ENCODE measurements around the gene COL18A1.
A peak's percentile ranks its signal among the peaks of the same experiment; 100 is the strongest.

COL18A1 gene

GRCh38 chr21:45537746-45538291, 132.9 kb downstream of the COL18A1 start:
- no peak for DNase-seq

DNA sequence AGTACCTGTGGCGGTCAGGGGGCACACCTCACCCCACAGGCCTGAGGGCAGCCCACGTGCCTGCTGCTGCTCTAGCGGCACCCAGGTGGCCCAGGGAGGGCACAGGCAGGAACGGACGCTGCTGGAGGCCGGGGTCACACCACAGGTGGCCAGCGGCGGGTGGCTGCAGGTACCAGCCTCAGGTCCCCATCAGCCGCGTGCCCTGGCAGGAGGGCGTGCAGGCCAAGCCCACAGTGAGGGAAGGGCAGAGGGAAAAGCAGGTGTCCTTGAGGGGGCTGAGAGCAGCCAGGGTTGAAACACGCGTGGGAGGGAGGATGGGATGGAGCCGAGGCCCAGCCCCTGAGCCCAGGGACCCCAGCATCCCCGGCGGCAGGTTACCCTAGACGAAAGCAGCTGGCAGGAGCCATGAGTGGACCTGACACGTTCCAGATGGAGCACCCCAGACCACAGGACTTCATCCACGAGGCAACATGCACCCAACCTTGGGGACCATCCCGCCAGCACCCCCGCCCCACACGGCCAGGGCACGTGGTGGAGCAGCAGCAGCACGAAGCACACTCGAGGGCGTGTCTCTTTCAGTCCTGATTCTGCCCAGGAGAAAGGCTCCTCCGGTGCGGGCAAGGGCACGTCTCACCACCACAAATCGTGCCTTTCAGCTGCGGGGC, 133.5 kb downstream of the COL18A1 start:
- no peak for DNase-seq

GRCh38 chr21:45539046-45539795, 134.3 kb downstream of the COL18A1 start:
- DNase-seq: no peak

GRCh38 chr21:45539796-45540600, 135.0 kb downstream of the COL18A1 start:
- no peak for DNase-seq

DNA sequence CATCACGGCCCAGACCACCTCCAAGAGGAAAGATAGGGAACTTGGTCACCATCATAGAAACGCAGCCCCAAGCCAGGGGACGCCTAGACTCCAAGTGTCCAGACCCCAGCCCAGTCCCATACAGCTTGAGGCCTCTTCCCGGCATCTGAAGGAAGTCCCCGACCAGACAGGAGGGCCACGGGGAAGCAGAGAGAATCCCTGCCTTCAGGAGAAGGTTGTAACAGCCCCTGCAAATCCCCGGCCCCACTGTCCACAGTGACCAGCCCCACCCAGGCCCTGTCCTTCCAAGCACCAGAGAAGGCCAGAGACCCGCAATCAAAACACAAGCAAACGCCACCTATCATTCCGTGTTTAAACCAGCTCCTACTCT, 135.6 kb downstream of the COL18A1 start:
- no peak for DNase-seq

- DNase-seq: peak; percentile 46 to 70 (median 54)
Measured at GRCh38 chr21:45541221-45542039, 136.5 kb downstream of the COL18A1 start.

- peak in 2 of 4 experiments; percentile 20 to 72 for DNase-seq
Measured at GRCh38 chr21:45542242-45542666, 137.3 kb downstream of the COL18A1 start, which contains the start of gene SLC19A1. Gene SLC19A1, minus strand, starts transcription at chr21:45542440. Its CDS starts 4,481 bp downstream, at chr21:45537959.

DNA sequence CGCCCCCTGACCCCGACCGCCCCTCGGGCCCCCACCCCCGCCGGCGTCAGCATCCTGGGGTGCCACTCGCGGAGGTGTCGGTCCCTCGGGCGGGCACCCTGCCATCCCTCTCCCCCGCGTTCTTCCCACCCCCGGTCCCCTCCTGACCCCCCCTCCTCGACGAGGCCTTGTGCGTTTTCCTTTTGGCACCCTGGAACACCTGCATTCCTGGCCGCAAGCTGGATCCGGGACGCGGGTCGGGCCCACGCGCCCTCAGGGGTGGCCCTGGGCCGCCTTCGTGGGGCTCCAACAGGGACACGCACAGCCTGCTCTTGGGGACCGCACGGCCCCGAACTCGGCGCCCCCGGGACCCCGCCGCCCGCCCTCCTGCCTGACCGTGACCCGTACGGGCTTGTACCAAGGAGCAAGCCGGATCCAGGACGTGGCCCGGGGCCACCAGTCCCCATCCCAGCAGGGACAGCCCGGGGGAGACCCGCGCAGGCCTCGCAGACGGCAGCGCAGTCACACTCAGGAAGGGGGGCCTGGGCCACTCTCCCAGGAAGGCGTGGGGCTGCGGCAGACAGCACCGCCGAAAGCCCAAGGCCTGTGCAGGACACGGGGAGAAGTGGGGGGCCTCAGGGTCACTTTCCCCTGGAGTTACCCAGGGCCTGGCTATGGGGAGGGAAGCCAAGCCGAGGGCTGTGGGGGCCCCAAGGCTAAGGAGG, 137.9 kb downstream of the COL18A1 start:
- DNase-seq: no peak

DNA sequence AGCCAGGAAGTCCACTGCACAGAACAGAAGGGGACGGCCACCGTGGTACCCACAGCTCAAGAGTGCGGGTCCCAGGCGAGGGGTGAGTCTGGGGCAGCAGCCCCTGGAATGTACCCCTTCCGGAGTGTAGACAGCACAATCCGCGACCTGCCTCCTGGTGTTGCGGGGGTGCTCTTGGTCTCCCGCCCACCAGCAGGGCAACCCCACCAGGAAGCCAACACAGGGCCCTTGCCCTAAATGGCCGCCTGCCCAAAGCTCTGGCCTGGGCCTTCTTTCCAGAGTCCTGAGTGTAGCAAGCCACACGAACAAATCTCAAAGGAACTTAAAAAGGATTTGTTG, 138.4 kb downstream of the COL18A1 start:
- DNase-seq: no peak

DNA sequence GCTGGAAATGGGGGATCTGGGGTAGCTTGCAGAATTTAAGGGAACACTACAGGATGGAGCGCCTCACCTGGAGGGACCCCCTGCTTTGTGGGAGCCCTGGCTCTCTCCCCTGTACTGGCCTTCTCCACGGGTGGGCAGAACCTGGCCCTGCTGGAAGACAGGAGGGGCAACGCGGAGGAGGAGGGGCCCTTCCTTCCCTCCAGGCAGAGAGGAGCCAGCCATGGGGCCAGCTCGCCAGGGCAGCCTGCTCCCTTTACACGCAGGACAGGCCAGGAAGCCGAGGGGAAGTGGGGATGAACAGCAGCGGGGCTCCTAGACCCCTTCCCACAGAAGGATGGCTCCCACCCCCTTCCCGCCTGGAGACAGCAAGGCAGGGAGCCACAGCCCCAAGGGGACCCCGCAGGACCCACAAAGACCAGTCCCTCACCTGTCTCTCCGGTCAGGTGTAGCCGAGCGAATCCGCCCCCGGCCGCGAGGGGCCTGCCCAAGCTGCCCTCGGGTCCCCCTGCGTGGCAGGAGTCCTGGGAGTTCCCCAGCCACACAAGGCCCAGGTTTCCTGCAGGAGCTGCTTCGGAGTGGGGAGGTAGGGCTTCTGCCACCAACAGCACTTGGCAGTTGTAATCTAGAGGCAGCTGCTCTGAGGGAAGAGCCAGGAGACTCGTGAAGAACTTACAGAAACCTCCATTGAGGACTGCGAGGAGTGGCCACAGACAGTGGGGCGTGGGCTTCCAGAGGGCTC, 138.9 kb downstream of the COL18A1 start:
- no peak for DNase-seq

- no peak for DNase-seq
Measured at GRCh38 chr21:45544449-45545235, 139.7 kb downstream of the COL18A1 start.

DNA sequence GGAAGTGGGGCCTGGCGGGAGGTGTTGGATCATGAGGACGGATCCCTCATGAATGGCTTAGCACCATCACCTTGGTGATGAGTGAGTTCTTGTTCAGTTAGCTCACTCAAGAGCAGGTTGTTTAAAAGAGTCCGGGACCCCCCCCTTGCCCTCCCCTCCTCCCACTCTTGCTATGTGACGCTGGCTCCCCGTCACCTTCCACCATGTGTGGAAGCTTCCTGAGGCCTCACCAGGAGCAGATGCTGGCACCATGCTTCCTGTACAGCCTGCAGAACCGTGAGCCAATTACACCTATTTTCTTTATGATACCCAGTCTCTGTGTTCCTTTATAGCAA, 140.2 kb downstream of the COL18A1 start:
- no peak for DNase-seq

GRCh38 chr21:45545691-45546531, 140.9 kb downstream of the COL18A1 start:
- DNase-seq: no peak

DNA sequence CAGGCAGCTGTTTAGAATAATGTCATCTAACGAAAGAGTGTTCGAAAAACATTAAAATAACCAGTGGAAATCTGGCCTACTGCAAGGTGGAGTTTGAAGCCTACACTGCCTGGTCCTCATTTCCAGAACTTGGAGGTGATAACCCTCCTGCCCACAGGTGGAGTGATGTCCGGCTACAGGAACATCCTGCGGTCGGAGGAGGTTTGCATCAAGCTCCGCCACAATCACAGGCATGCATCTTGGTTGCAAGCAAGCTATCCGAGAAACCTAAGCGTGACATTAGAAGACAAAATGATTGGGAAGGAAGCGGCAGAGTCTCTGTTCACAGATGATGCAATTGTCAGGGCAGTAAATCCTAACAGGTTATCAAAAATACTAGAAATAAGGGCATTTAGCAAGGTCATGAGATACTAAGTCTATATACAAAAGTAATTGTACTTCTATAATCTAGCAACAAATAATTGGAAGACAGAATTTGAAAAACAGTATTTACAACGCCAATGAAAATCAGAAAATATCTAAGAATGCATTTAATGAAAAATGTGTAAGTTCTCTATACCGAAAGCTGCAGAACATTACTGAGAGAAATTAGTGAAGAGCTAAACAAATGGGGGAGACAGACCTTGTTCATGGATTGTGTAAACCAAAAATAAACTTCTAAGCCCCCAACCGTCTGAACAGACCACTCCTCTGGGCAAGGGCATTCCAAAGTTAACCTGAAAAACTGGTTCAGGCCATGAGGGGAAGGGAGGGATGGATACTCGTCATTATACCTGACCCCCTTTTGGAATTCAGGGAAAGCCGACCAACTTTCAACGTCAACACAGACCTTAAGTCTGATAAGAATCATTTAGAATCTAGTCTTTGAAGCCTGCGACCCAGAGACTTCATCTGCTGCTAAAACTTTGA, 141.9 kb downstream of the COL18A1 start:
- DNase-seq: no peak

- no peak for DNase-seq
Measured at GRCh38 chr21:45547545-45547900, 142.6 kb downstream of the COL18A1 start.

GRCh38 chr21:45548711-45549491, 143.9 kb downstream of the COL18A1 start:
- no peak for DNase-seq

GRCh38 chr21:45549626-45550463, 144.9 kb downstream of the COL18A1 start:
- DNase-seq: no peak
